GM18861 (cell line): ENCODE data around the gene LYPD1.
A peak's percentile ranks its signal among the peaks of the same experiment; 100 is the strongest.
"Not testable (repeated sequence)": the region's sequence is repeated elsewhere in the genome, so short reads cannot be mapped to it uniquely, and the experiment has no call there.

Experiments used
- ATAC-seq: cut with Tn5 transposase; IDR thresholded peaks from one replicate; pipeline ENCODE4 v1.9.1; 2021; ENCODE audit not compliant: unreplicated experiment

LYPD1 gene, protein sequence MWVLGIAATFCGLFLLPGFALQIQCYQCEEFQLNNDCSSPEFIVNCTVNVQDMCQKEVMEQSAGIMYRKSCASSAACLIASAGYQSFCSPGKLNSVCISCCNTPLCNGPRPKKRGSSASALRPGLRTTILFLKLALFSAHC

GRCh38 chr2:132669908-132670495, at the start of gene LYPD1:
TSS of gene LYPD1 (minus strand) at chr2:132670205. CDS start at chr2:132669932, 273 bp downstream.
- no peak for ATAC-seq

- ATAC-seq, result no peak
Measured at GRCh38 chr2:132719480-132719879, 49.5 kb upstream of the LYPD1 start.

GRCh38 chr2:132716954-132717353, 46.9 kb upstream of the LYPD1 start:
- ATAC-seq, result no peak

DNA sequence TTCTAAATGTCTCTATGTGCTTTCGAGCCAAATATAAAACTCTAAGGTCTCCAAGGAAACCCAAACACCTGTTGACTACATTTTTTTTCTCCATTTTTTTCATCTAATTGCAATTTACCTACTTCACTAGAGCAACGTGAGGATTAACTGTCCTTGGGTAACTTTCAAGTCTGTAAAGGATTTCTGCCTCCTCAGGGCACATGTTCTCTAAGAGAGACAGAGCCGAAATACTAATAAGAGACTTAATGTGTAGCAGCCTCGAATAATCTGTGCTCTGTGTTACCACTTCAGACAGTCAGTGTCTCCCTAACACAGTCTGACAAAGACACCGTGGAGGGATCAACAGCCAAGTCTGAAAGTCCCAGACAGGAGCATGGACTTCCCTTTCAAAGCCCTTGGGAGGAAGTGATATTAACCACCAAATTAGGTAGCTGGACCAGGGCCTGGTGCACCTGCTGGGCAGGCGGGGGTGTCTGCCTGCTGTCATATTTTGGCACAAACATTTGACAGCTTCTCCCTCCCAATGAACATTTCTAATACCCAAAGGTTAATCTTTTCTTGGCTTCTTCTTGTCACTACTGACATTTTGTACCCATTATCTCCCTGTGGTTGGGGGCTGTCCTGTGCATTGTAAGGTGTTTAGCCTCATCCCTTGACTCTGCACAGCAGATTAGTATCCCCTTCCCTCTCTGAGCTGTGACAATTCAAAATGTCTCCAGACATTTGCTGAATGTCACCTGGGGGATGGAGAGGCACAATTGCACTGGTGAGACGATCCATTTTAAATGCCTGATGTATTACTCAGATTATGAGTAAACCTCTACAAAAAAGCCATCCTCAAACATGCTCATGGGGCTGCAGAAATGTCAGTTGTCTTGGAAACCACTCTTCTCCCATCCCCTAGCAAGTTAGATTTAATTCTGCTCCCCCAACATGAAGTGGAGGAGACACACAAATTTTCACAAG, 45.7 kb upstream of the LYPD1 start:
- peak; percentile 93 for ATAC-seq

- no peak for ATAC-seq
Measured at GRCh38 chr2:132703396-132703795, 33.4 kb upstream of the LYPD1 start.

GRCh38 chr2:132701810-132702209, 31.8 kb upstream of the LYPD1 start:
- no peak for ATAC-seq

- ATAC-seq, result not testable (repeated sequence)
Measured at GRCh38 chr2:132699802-132700201, 29.8 kb upstream of the LYPD1 start.

- ATAC-seq, result peak; percentile 54
Measured at GRCh38 chr2:132698347-132698746, 28.3 kb upstream of the LYPD1 start.

GRCh38 chr2:132697556-132698205, 27.7 kb upstream of the LYPD1 start:
- ATAC-seq, result no peak

- ATAC-seq, result no peak
Measured at GRCh38 chr2:132692816-132693215, 22.8 kb upstream of the LYPD1 start.

DNA sequence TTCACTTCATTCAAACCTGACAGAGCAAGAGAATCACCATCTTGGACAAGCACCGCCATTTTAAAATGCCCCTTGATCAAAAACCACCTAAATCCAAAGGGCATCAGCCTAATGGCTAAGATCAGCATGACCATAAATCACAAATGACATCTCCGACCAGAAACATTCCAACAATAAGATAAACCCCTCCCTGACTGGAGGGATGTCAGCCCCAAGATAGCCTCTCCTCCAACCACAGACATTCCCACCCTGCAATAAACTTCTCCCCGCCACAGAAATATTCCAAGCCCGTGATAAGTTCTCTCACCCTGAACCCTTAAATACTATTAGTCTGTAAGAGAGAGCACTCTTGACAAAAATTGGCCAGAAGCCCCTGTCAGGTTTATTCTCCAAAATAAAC, 21.6 kb upstream of the LYPD1 start:
- no peak for ATAC-seq

DNA sequence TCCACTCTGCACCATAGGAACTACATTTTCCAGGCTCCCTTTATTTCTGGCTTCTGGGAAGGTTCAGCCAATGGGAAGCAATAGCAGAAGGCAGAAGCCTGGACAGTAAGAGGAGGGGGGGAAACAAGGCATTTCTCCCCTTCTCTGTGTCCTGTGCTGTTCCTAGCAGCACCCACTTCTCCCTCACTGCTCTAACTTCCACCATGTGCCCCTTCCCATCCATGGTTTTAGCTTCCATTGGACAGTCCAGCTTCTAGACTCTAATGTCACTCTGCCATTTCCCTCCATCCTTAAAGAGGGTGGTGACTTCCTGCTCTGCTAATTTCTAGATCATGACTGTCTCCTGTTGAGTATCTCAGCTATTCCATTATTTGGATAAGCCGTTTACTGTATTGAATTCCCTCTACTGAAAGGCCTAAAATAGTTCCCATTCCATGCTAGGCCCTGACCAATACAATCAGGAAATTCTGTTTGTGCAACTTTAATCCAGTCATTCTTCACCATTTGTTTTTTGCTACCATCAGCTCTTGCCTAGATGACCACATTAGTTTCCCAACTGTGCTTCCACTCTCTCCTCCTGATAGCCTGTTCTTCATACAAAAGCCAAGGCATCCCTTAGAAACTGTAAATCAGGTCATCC, 20.8 kb upstream of the LYPD1 start:
- no peak for ATAC-seq

DNA sequence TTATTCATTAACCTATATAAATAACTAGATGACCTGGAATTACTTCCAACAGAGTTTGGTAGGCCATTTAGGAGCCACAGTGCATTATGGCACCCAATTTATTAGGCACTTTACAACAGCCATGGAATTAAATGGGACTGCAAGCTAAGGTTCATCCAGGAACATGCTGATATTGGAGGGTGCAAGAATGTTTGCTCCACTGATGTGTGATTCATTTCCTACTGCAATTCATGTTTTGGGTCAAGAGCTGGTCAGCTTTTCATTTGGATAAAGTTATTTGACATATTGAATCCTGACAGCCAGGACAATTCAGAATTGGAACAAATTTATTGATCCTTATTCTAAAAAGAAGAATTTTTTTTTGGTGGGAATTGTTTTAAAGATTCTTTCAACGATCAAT, 11.8 kb upstream of the LYPD1 start:
- no peak for ATAC-seq

DNA sequence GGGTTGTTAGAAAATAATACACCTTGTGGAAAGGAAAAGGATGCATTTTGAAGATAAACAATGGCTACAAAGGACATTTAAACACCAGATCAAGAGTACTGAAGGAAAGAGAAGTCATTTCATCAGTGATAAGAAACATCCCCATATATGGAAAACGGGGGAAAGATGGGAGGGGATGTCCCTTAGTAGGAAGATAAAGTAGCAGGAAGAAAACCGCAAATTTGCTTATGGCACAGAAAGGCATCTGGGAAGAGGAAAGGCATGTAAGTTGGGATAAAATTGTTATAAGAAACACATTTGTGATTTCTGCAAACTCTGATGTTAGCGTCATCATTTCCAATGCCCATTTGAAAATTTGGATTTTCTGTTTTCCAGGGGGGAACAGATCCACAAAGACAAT, 10.5 kb upstream of the LYPD1 start:
- ATAC-seq, result no peak

GRCh38 chr2:132678483-132678882, 8.5 kb upstream of the LYPD1 start:
- ATAC-seq, result no peak

- no peak for ATAC-seq
Measured at GRCh38 chr2:132677661-132678060, 7.7 kb upstream of the LYPD1 start.

DNA sequence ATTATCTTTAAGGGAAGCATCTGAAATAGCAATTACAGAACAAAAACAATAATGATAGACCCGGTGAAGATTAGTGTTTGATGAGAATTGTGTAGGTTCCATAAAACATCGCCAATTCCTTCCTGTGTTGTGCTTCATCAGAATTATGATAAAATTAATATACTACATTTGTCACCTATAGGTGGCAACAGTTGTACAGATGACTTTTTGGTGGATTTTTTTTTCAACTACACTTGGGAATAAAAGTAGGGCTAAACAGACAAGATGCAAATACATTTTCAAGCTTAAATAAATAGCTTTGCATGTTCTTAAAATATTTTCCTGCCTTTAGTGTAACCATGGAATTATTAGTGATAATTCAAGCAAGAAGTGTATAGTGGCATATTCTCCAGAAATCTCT, 7.0 kb upstream of the LYPD1 start:
- no peak for ATAC-seq

DNA sequence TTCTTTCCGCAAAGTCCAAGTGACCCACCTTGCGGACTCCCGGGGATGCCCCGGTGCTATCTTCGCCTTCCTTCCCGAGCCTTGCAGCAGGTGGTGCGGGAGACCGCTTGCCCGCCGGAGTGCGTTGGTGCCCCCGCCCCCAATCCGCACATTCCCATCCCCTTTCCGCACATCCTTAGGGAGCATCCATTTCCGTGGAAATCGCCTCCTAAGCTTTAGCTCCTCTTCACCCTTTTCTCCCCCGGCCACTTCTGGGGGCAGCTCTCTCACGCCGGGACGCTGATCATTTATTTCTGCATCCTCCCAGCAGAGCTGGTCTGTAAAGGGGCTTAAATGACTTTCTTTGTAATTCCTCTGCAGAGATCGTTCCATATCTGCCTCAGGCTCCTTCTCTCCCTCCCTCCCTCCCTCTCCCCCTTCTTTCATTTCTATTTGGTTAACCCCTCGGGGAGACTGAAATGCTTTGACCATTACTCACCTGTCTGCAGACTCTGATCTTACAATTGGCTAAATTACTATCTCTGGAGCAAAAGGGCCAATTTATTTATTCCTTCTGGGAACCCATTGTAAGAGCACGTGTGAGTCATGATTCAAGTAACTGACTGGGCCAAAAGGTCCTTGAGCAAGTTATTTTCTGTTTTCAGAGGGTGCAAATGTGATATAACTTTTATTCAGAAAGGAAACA, 1.3 kb upstream of the LYPD1 start:
- ATAC-seq, result no peak

GRCh38 chr2:132670496-132671150, 618 bp upstream of the LYPD1 start:
- ATAC-seq, result no peak
